H7 (cell line): ENCODE results near the gene PGGT1B. TPM values are rescaled to one million over a fixed set of nuclear protein-coding genes. Genes with fewer than 3 reads are reported as not detected.
A peak's percentile ranks its signal among the peaks of the same experiment; 100 is the strongest.
"Not testable (repeated sequence)": the region's sequence is repeated elsewhere in the genome, so short reads cannot be mapped to it uniquely, and the experiment has no call there.

Source experiments
- DNase-seq: peaks from one replicate; pipeline ENCODE4 v3.0.0; 2012
- H3K27me3 ChIP-seq: 2 replicates; pipeline ENCODE4 v1.6.0; 2011; ENCODE audit warnings: mild to moderate bottlenecking, low read length; ENCODE audit not compliant: control insufficient read depth, insufficient read depth
- H3K36me3 ChIP-seq: replicated peaks from 2 replicates; pipeline ENCODE4 v1.5.1; 2011; ENCODE audit warnings: low read length; ENCODE audit not compliant: control insufficient read depth, insufficient read depth
- H3K4me3 ChIP-seq: 2 replicates; pipeline ENCODE4 v1.5.1; 2011; ENCODE audit warnings: low read depth, mild to moderate bottlenecking, control low read depth, low read length, moderate library complexity; ENCODE audit not compliant: insufficient read depth
- total RNA-seq: library from RNA; depleted of rRNA; stranded (reverse); fragments of >200 nt; shearing (Covaris generic); gene quantifications from 2 replicates; pipeline ENCODE4 v1.2.3, GENCODE V29; 2014

Gene PGGT1B
- total RNA-seq, 1 experiment from 2014 or later = 7.6 TPM

DNA sequence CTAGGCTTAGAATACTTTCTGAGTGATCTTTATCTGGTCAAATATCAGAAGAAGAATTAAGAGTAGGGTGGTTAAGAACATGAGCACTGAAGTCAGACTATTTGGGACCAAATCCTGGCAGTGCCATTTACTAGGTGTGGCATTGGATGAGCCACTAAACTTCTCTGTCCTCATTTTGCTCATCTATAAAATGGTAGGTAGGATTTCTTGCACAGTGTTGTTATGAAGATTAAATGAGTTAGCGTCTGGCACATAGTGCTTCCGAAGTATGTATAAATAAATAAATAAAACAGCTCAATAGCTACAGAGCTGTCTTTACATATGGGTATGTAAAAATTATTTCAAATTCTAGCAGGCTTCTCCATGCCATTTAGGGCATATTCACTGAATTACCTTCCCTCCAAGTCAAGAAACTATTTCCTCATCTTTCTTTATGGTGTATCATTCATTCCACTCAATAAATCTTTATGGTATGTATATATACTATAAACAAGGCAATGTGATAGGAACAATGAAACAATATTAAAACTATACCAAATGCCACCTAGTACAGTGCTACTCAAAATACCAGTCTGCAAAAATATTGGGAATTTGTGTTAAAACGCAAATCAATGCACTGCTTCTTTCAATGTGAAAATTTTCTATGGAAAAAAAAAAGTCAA is 9.8 kb upstream of the PGGT1B start:
- H3K36me3 ChIP-seq = peaks cover 5% of the 10 kb centered on the region; the same call in 1 of the 2 replicates

DNA sequence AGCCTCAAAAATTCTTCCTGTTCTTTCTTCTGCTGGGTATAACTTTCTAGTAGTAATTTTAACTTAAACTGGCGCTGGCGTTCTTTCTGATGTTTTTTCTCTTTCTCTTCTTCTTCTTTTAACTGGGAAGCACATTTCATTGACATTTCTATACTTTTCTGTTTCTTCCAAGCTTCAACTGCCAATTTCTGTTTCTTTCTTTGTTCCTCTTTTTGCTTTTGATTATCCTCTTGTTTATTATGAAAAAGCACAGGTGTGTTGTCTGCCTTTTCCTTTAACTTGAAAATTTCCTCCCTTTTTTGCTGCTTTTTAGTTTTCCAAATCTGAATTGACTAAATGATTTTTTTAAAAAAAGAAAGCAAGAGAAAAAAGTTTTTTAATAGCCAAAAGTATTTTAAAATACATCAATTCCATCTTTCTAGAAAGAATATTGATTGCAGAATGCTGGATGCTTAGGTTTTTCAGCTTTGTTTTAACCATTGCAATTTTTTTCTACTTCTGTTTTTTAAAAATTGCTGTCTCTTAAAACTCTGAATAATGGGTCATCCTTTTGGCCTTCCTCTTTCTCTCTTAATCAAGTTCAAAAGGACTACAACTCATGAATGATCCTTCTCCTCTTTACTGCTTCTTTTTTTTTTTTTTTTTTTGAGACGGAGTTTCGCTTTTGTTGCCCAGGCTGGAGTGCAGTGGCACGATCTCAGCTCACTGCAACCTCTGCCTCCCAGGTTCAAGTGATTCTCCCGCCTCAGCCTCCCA is 8.8 kb upstream of the PGGT1B start:
- Histone ChIP-seq H3K27me3 (no peaks in the 10 kb centered on the region), H3K4me3 (no peak overlapping the region), H3K36me3 (peaks cover 5% of the 10 kb centered on the region)
- DNase-seq = no peak

More for the DNA sequence above, 9.8 kb upstream of the PGGT1B start:
- no peak overlapping the region for H3K4me3 ChIP-seq
- H3K27me3 ChIP-seq = no peaks in the 10 kb centered on the region
- DNase-seq = no peak

DNA sequence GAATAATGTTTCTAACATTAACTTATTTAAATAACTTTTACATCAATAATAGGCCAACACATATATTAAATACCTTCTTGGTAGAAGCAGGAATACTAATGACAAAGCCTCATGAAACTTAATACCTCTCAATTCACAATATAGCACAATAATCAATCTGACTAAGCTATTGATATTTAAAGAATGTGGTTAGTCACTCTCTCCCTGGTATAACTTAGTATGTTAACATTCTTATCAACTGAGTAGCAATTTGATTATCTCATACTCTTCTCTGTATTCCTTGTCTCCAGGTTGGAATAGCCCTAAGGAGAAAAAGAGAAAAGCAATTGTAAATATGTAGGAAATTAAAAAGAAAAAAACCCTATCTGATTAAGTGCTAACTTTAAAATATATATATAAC is 4.9 kb upstream of the PGGT1B start:
- no peak for DNase-seq
- Histone ChIP-seq H3K27me3 (no peaks in the 10 kb centered on the region), H3K36me3 (peaks cover 3% of the 10 kb centered on the region), H3K4me3 (no peak overlapping the region)

DNA sequence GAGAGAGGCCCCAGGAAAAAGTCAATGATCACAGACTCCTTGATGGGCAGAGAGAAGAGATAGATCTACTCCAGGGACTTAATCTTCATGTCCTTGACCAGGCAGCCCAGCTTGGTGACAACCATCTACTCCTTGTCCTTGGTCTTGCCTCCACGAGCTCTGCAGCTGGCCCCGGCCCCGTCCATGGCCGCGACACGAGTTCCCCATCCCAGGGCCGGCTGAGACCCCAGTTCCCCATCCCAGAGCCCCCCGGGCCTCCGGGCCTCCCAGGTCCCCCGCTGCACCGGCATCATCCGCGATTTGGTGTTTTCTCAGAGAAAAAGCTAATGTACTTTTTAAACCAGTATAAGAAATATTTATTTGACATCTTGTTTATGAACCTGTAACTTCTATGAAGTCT is 2.5 kb upstream of the PGGT1B start:
- H3K4me3 ChIP-seq = no peak overlapping the region
- H3K36me3 ChIP-seq = peaks cover 1% of the 10 kb centered on the region
- H3K27me3 ChIP-seq = no peaks in the 10 kb centered on the region
- DNase-seq = no peak

DNA sequence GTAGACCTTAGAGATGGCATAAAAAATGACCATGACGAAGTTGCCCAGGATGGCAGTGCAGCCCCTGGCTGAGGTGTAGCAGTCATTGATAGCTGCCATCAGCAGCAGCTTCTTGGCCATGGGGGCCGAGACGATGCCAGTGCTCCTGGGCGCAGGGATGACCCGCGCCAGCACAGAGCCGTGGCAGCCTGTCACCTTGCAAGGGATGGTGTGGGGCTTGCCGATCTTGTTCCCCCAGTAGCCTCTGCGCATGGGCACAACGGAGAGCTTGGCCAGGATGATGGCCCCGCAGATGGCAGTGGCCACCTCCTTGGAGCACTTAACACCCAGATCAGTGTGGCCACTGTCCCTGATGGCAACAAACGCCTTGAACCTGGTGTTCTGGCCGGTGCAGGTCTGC is 2.1 kb upstream of the PGGT1B start:
- peaks cover 1% of the 10 kb centered on the region for H3K36me3 ChIP-seq
- no peaks in the 10 kb centered on the region for H3K27me3 ChIP-seq
- H3K4me3 ChIP-seq = no peak overlapping the region
- no peak for DNase-seq

DNA sequence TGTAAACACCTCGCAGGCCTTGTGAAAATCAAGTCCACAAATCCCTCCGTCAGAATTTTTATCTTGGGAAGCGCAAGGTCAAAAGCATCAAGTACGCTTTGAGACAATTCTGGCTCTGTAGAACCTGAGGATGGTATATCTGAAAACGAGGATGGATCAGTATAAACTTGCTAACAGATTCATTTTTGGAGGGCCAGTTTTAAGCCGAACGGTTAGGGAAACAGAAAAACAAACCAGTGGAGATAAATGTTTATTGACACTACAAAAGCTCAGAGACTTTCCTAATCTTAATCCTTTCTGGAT is 352 bp upstream of the PGGT1B start:
- no peaks in the 10 kb centered on the region for H3K27me3 ChIP-seq
- peak overlapping the region; percentile 84 for H3K4me3 ChIP-seq
- H3K36me3 ChIP-seq = peaks cover 1% of the 10 kb centered on the region; the same call in 1 of the 2 replicates
- DNase-seq = no peak

DNA sequence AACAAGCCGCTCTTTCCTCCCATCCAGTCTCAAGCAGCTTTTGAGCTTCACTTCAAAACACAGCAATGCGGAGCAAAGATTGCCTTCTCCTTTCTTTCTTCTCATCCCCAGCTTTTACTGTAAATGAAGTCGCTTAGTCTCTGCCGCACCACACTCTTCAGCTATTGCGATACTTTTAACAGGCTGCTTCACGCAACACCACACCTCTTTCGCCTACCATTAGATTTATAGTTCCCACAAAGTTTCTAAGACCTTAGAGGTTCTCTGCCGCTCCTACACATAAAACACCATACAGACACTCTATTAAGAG is 711 bp downstream of the PGGT1B start:
- no peaks in the 10 kb centered on the region; the same call in 1 of the 2 replicates for H3K36me3 ChIP-seq
- peak; percentile 22 for DNase-seq
- H3K4me3 ChIP-seq = peak overlapping the region; percentile 84
- no peaks in the 10 kb centered on the region for H3K27me3 ChIP-seq

DNA sequence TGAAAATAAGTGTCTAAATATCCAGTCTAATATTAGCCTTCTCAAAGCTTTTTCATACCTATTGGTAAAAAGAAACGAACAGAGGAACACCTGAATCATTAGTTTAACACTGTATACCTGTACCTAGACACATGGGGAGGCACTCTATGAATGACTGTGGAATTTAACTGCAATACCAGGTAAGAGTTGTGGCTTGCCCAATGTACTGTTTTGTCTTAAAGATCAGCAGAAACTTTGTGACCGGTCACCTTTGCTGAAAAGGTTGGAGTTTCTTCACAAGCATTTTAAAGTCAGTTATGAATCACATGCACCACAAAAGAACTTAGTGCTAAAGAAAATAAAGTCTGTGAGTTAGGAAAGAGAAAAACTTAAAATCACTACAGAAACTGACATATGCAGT is 2.4 kb downstream of the PGGT1B start:
- no peaks in the 10 kb centered on the region for H3K27me3 ChIP-seq
- DNase-seq = no peak
- no peak overlapping the region for H3K4me3 ChIP-seq
- H3K36me3 ChIP-seq = no peaks in the 10 kb centered on the region

DNA sequence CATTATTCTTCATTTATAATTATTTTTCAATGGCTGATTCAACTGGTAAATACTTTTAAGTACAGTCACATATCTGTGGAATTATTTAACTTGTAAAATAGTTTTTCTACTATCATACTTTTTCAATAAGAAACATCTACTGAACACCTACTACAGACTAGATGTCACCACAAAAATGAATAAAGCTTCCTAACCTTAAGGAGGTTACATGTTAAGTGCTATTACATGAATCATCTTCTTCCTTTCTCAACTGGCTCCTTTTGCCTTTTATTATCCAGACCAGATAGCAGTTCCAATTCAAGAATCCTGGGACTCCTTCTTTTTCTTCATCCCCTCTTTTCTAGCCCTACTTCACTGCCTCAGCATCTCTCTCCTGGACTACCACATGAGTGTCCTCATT is 4.7 kb downstream of the PGGT1B start:
- Histone ChIP-seq H3K36me3 (no peaks in the 10 kb centered on the region), H3K27me3 (no peaks in the 10 kb centered on the region), H3K4me3 (no peak overlapping the region)
- no peak for DNase-seq

DNA sequence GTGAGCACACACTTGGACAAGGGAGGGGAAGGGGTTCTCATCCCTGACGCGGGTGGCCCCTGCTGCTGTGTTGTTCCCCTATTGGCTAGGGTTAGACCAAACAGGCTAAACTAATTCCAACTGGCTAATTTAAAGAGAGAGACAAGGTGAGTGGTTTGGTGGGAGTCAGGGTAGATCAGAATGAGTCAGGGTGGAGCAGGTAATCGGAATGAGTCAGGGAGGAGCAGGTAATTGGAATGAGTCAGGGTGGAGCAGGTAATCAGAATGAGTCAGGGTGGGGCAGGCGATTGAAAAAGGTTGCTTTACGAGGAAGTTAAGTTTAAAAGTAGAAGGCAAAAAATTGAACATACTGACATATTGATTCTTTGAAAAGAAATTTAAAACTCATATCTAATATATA is 13.3 kb downstream of the PGGT1B start:
- not testable (repeated sequence) for H3K4me3 ChIP-seq, DNase-seq, H3K36me3 ChIP-seq, H3K27me3 ChIP-seq

DNA sequence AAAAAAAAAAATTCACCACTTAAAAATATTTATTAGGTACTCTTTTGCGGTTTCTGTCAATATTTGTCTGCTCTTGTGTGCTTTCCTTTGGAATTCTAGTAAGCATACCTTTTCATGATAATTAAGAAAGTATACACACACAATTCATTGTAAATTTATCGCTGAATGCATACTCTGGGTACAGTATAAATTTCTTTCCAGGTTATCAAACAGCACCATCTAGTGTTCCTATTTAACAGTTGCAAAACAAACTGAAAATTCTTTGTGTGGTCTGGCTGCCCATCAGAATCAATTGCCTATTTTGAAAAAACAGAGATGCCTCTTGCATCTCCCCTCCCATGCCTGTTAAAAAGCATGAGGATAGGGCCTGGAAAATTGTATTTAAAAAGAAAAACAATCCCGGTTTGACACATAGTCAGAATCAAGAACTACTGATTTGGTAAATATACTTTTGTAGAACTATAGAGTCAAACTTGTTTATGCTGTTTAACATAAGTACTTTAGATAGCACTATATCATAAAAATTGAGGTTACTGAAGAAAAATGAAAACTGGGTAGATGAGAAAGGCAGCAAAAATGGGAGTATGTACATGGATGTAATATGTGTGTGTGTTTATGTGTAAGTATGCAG is 16.2 kb downstream of the PGGT1B start:
- no peak overlapping the region for H3K4me3 ChIP-seq
- no peaks in the 10 kb centered on the region for H3K27me3 ChIP-seq
- peak; percentile 30 for DNase-seq
- no peaks in the 10 kb centered on the region; the same call in 1 of the 2 replicates for H3K36me3 ChIP-seq

DNA sequence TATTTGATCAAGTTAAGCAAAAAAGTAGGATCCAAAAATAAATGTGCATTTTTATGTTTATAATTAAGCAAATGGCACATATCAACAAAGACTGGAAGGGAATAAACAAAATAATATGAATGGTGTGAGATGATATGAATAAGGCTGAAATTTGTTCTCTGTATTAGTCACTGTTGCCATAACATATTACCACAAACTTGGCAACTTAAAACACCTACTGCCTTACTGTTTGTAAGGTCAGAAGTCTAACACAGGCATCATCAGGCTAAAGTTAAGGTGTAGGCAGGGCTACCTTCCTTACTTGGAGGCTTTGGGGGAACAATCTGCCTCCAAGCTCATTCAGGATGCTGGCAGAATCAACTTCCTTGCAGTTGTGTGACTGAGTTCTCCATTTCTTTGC is 19.3 kb downstream of the PGGT1B start:
- H3K36me3 ChIP-seq = peaks cover 4% of the 10 kb centered on the region
- DNase-seq = no peak
- H3K4me3 ChIP-seq = no peak overlapping the region
- no peaks in the 10 kb centered on the region for H3K27me3 ChIP-seq

DNA sequence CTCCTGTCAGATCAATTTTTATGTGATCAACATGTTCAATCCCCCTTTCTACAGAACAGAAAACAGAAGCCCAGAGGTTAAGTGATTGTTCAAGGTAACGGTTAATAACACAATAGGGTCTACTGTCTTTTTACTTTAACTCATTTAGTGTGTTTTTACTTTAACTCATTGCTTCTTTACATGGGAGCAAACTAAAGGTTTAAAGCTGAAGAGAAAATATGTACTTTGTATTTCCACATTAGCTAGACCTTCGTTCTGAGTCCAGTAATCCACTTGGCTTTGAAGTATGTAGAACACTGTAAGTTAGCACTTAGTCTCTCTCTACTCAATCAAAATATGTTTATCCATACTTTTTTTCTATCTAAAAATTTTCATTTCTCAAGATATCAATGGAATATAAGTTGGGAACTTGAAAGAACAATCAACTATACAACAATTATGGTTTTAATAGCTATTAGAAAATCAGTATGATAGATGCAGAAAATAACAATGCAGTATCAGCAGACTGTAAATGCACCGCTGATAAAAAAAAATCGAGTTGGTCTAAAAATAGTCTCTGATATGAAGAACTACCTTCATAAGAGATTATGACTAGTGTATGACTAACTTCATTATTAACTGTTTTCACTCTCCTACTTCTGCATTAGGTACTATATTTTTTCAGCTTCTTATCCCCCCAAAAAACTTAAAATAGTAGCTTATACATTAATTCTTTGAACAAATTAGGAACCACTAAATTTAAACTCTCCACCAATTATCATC is 20.6 kb downstream of the PGGT1B start:
- no peak for DNase-seq
- no peaks in the 10 kb centered on the region; the same call in 1 of the 2 replicates for H3K27me3 ChIP-seq
- no peak overlapping the region for H3K4me3 ChIP-seq
- H3K36me3 ChIP-seq = peaks cover 4% of the 10 kb centered on the region

DNA sequence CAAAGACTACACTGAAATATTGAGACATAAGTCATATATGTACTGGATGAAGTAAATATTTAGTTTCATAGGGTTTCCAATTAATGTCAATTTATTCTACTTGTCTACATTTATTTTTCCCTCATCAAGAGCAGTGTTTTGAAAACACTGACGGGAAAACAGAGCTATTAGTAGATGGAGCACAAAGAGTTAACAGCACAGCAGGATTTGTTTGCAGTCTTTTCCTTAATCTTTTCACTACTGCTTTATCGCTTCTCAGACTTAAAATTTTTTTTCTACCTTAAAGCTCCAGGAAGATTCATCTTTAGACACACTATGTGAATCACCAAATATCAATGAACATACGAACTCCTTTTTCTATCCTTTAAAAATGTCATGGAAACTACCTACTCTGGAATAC is 25.6 kb downstream of the PGGT1B start:
- Histone ChIP-seq H3K36me3 (peaks cover 4% of the 10 kb centered on the region), H3K27me3 (no peaks in the 10 kb centered on the region; the same call in 1 of the 2 replicates)

DNA sequence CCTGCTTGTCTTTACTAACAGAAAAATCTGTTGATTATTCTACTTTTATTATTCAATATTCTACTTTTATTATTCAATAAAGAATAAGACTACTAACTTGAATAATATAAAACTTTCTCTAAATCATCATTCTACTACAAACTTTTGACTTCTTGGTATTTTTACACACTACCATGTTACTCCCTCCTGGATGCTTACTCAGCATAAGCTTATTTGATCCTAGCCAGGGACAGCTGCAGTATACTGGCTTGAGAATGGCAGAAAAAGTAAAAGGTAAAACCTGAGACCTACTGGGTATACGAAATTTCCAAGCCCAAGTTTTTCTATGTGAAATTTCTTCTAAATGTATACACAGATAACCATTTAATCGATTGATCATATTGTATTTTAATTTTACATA is 26.1 kb downstream of the PGGT1B start:
- no peak for DNase-seq
- Histone ChIP-seq H3K36me3 (peaks cover 4% of the 10 kb centered on the region), H3K4me3 (no peak overlapping the region)

More for the DNA sequence above, 25.6 kb downstream of the PGGT1B start:
- no peak overlapping the region for H3K4me3 ChIP-seq
- no peak for DNase-seq

More for the DNA sequence above, 26.1 kb downstream of the PGGT1B start:
- H3K27me3 ChIP-seq = no peaks in the 10 kb centered on the region; the same call in 1 of the 2 replicates
